A549 (cell line): ENCODE data around the gene TXNRD2. TPM values are rescaled to one million over a fixed set of nuclear protein-coding genes. Genes with fewer than 3 reads are reported as not detected.
"Not testable (repeated sequence)": the region's sequence is repeated elsewhere in the genome, so short reads cannot be mapped to it uniquely, and the experiment has no call there.

Experiments used
- ATAC-seq, 2 experiments: fragments of 200-7000 bp in 1 of 2; fragments of >200 bp in 1 of 2; cut with Nextera tagmentation in 1 of 2; cut with Tn5 transposase in 1 of 2; 3 replicates each; pipeline versions ENCODE4 v1.8.0 to v1.9.1; 2018 to 2020; ENCODE audit warnings: mild to moderate bottlenecking in 1 of 2, moderate library complexity in 1 of 2
- CTCF ChIA-PET: fragments of 300-600 bp; sonication (Branson Sonifier 250); formaldehyde crosslinking; extraction: SDS; loops from one replicate; lab custom pipeline; 2021; ENCODE audit warnings: antibody characterized with exemption, inconsistent platforms; lab: Yijun Ruan, JAX
- POLR2A ChIA-PET: fragments of 350-600 bp; formaldehyde crosslinking; extraction: SDS; loops from one replicate; lab custom pipeline; 2021; ENCODE audit warnings: antibody characterized with exemption, inconsistent platforms; lab: Yijun Ruan, JAX
- DNase-seq, 2 experiments: peaks; one replicate each; pipeline versions ENCODE4 v3.0.0 to v3.0.0-alpha.2; 2011 to 2016; ENCODE audit warnings: low read depth in 1 of 2, low spot score in 1 of 2
- FAIRE-seq: peaks from 2 replicates; lab custom pipeline; 2011; peaks lifted over from hg19 to GRCh38; lab: Jason Lieb, UNC
- H3K27ac ChIP-seq, 2 experiments: fragments of >200 bp; sonication (Bioruptor Twin); formaldehyde crosslinking; 3 replicates each; pipeline ENCODE4 v1.5.1; 2016 to 2017
- H3K4me1 ChIP-seq: fragments of >200 bp; sonication (Bioruptor Twin); formaldehyde crosslinking; 3 replicates; pipeline ENCODE4 v1.6.1; 2016
- H3K4me2 ChIP-seq: fragments of >200 bp; sonication (Bioruptor Twin); formaldehyde crosslinking; 3 replicates; pipeline ENCODE4 v1.6.1; 2016
- H3K4me3 ChIP-seq: fragments of >200 bp; sonication (Bioruptor Twin); formaldehyde crosslinking; 3 replicates; pipeline ENCODE4 v1.5.1; 2016
- H3K9me3 ChIP-seq: fragments of >200 bp; sonication (Bioruptor Twin); formaldehyde crosslinking; 3 replicates; pipeline ENCODE4 v1.6.1; 2016
- CBX8 ChIP-seq: fragments of 200-600 bp; sonication (generic); IDR thresholded peaks from 2 replicates; pipeline ENCODE4 v1.6.1; 2016
- EHF ChIP-seq: fragments of 250-450 bp; sonication (Bioruptor Pico); IDR thresholded peaks from 2 replicates; pipeline ENCODE4 v1.5.0; 2020; ENCODE audit warnings: mild to moderate bottlenecking
- ESRRA ChIP-seq: fragments of 150-350 bp; IDR thresholded peaks from 2 replicates; pipeline ENCODE4 v1.6.1; 2014; ENCODE audit warnings: mild to moderate bottlenecking, low read length, borderline replicate concordance
- FOXS1 ChIP-seq: fragments of 250-450 bp; sonication (Bioruptor Pico); IDR thresholded peaks from 2 replicates; pipeline ENCODE4 v1.5.0; 2020; ENCODE audit warnings: mild to moderate bottlenecking, moderate library complexity
- GATA3 ChIP-seq: IDR thresholded peaks from 2 replicates; pipeline ENCODE4 v1.6.1; 2012; ENCODE audit warnings: borderline replicate concordance
- HDAC2 ChIP-seq: fragments of 200-600 bp; sonication (generic); IDR thresholded peaks from 2 replicates; pipeline ENCODE4 v1.6.1; 2016
- HOXA7 ChIP-seq: fragments of 250-450 bp; sonication (Bioruptor Pico); IDR thresholded peaks from 2 replicates; pipeline ENCODE4 v1.5.0; 2020; ENCODE audit warnings: mild to moderate bottlenecking, moderate library complexity
- HOXB13 ChIP-seq: fragments of 250-450 bp; sonication (Bioruptor Pico); IDR thresholded peaks from 2 replicates; pipeline ENCODE4 v1.5.0; 2020; ENCODE audit warnings: low read depth, mild to moderate bottlenecking, moderate library complexity
- HOXB5 ChIP-seq: fragments of 250-450 bp; sonication (Bioruptor Pico); IDR thresholded peaks from 2 replicates; pipeline ENCODE4 v1.5.0; 2020; ENCODE audit warnings: mild to moderate bottlenecking, moderate library complexity
- JUN ChIP-seq, 2 experiments: fragments of >200 bp; sonication (Bioruptor Twin); formaldehyde crosslinking; IDR thresholded peaks; 2 replicates in 1 of 2; 3 replicates in 1 of 2; pipeline ENCODE4 v1.6.1; 2016 to 2017
- JUNB ChIP-seq: fragments of >200 bp; sonication (Bioruptor Twin); formaldehyde crosslinking; IDR thresholded peaks from 2 replicates; pipeline ENCODE4 v1.6.1; 2016
- KDM1A ChIP-seq: fragments of 200-600 bp; sonication (generic); IDR thresholded peaks from 2 replicates; pipeline ENCODE4 v1.6.1; 2016; ENCODE audit warnings: low read depth, mild to moderate bottlenecking
- MAZ ChIP-seq: fragments of 150-350 bp; IDR thresholded peaks from 2 replicates; pipeline ENCODE4 v1.6.1; 2014; ENCODE audit warnings: antibody characterized with exemption, low read depth, low read length, borderline replicate concordance
- MYC ChIP-seq: IDR thresholded peaks from 2 replicates; pipeline ENCODE4 v1.6.1; 2012; ENCODE audit warnings: mild to moderate bottlenecking, inconsistent platforms, low read length, improper control_type of control experiment, borderline replicate concordance
- NR3C1 ChIP-seq: fragments of >200 bp; sonication (Bioruptor Twin); formaldehyde crosslinking; IDR thresholded peaks from 3 replicates; pipeline ENCODE4 v1.6.1; 2017
- POLR2A ChIP-seq: IDR thresholded peaks from 2 replicates; pipeline ENCODE4 v1.6.1; 2012; ENCODE audit warnings: mild to moderate bottlenecking, low read length
- RAD21 ChIP-seq, 2 experiments: fragments of >200 bp in 1 of 2; sonication (Bioruptor Twin) in 1 of 2; formaldehyde crosslinking in 1 of 2; IDR thresholded peaks in 1 of 2; conservative IDR thresholded peaks in 1 of 2; 2 replicates in 1 of 2; 3 replicates in 1 of 2; pipeline ENCODE4 v1.6.1; 2012 to 2018; ENCODE audit warnings: inconsistent platforms in 1 of 2
- RCOR1 ChIP-seq: fragments of 150-350 bp; IDR thresholded peaks from 2 replicates; pipeline ENCODE4 v1.6.1; 2014; ENCODE audit warnings: antibody characterized with exemption, low read length, low read depth
- RNF2 ChIP-seq: fragments of 200-600 bp; sonication (generic); IDR thresholded peaks from 2 replicates; pipeline ENCODE4 v1.6.1; 2016; ENCODE audit warnings: low read depth, mild to moderate bottlenecking, antibody characterized with exemption, moderate library complexity, borderline replicate concordance
- ZC3H11A ChIP-seq: fragments of 450-650 bp; IDR thresholded peaks from 2 replicates; pipeline ENCODE4 v1.6.1; 2014; ENCODE audit warnings: antibody characterized with exemption, mild to moderate bottlenecking
- ZNF302 ChIP-seq: fragments of 250-450 bp; sonication (Bioruptor Pico); IDR thresholded peaks from 2 replicates; pipeline ENCODE4 v1.9.0; 2021; ENCODE audit warnings: inconsistent platforms, mild to moderate bottlenecking, moderate library complexity
- ZSCAN20 ChIP-seq: fragments of 250-450 bp; sonication (Bioruptor Pico); IDR thresholded peaks from 2 replicates; pipeline ENCODE4 v1.8.0; 2022; ENCODE audit warnings: mild to moderate bottlenecking, moderate library complexity
- WGBS: methylation state at CpG from one replicate; pipeline ENCODE4 v1.1.6; 2017; ENCODE audit errors: missing lambda C conversion rate; 5-methylcytosine and 5-hydroxymethylcytosine counted together
- polyA plus RNA-seq, 4 experiments: library from polyadenylated mRNA; depleted of rRNA in 3 of 4; stranded (reverse); fragments of >200 nt; fragmentation: RNase III in 1 of 4; extraction: RNeasy Plus Mini Kit Qiagen cat#74134 plus additional on column Dnase treatment in 1 of 4; gene quantifications; 2 replicates in 3 of 4; 3 replicates in 1 of 4; pipeline ENCODE4 v1.2.3, GENCODE V29; 2011 to 2017
- TF ChIP-seq, protein P1 (sequence below): fragments of >200 bp; sonication (Bioruptor Twin); formaldehyde crosslinking; IDR thresholded peaks from 2 replicates; pipeline ENCODE4 v1.6.1; 2016
- TF ChIP-seq, protein P2 (sequence below): fragments of 250-450 bp; sonication (Bioruptor Pico); IDR thresholded peaks from 2 replicates; pipeline ENCODE4 v1.5.0; 2020; ENCODE audit warnings: low read depth, mild to moderate bottlenecking, moderate library complexity
- TF ChIP-seq, protein P3 (sequence below): fragments of 200-600 bp; sonication (generic); IDR thresholded peaks from 2 replicates; pipeline ENCODE4 v1.6.1; 2016; ENCODE audit warnings: antibody characterized with exemption, mild to moderate bottlenecking, moderate library complexity
- TF ChIP-seq, protein P4 (sequence below): fragments of 150-350 bp; IDR thresholded peaks from 2 replicates; pipeline ENCODE4 v1.6.1; 2014; ENCODE audit warnings: low read depth, mild to moderate bottlenecking, low read length
- TF ChIP-seq, protein P5 (sequence below): fragments of 250-450 bp; sonication (Bioruptor Pico); IDR thresholded peaks from 2 replicates; pipeline ENCODE4 v1.5.0; 2021; ENCODE audit warnings: mild to moderate bottlenecking, moderate library complexity, borderline replicate concordance

TXNRD2 gene
- polyA plus RNA-seq, 2 of the 4 experiments (the other 2 are of a cell fraction): 16.3 to 25.6 TPM

DNA sequence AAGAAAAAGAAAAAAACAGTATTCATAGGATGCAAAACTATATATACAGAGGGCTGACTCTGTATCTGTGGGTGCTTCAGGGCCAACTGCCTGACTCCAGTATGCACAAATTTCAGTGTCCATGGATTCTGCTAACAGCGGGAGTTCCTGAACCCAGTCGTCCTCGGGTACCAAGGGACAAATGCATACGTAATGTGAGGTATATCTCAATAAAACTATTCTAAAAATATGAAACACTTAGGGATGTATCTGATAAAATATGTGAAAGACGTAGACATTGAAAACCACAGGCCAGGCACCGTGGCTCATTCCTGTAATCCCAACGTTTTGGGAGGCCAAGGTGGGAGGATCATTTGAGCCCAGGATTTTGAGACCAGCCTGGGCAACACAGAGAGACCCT is 13.9 kb downstream of the TXNRD2 start:
- ChIA-PET POLR2A (no interaction called here), CTCF (no interaction called here)
- Histone ChIP-seq H3K4me2 (no peak overlapping the region), H3K4me3 (no peak overlapping the region), H3K9me3 (no peaks in the 10 kb centered on the region), H3K4me1 (no peaks in the 10 kb centered on the region), H3K27ac (no peak overlapping the region)
- WGBS: 86% methylated on average over 7 of the region's 7 CpGs
- DNase-seq (no peak), ATAC-seq (no peak), FAIRE-seq (no peak)
- TF ChIP-seq, protein P1, sequence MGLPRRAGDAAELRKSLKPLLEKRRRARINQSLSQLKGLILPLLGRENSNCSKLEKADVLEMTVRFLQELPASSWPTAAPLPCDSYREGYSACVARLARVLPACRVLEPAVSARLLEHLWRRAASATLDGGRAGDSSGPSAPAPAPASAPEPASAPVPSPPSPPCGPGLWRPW: no peak
- TF ChIP-seq ZNF302 (CRISPR knock-in tag): no peak
- TF ChIP-seq HOXB13 (CRISPR knock-in tag): no peak
- TF ChIP-seq RCOR1: no peak
- no peak for TF ChIP-seq HOXA7
- TF ChIP-seq NR3C1: no peak
- no peak for TF ChIP-seq KDM1A
- TF ChIP-seq RAD21 (conservative IDR thresholded peaks at IDR 0.05 in 1 of 2, IDR thresholded peaks at IDR 0.05 in 1 of 2): no peak
- TF ChIP-seq ZSCAN20: no peak
- no peak for TF ChIP-seq ESRRA
- no peak for TF ChIP-seq JUNB
- no peak for TF ChIP-seq GATA3
- TF ChIP-seq POLR2A: no peak
- TF ChIP-seq ZC3H11A: no peak
- TF ChIP-seq HOXB5: no peak

DNA sequence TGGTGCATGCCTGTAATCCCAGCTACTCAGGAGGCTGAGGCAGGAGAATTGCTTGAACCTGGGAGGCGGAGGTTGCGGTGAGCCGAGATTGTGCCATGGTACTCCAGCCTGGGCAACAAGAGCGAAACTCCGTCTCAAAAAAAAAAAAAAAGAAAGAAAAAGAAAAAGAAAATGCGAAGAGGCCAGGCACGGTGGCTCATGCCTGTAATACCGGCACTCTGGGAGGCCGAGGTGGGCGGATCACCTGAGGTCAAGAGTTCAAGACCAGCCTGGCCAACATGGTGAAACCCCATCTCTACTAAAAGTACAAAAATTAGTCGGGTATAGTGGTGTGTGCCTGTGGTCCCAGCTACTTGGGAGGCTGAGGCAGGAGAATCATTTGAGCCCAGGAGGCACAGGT is 15.6 kb downstream of the TXNRD2 start:
- ATAC-seq, POLR2A ChIA-PET, H3K4me1 ChIP-seq, FAIRE-seq, DNase-seq, H3K4me3 ChIP-seq, H3K9me3 ChIP-seq, H3K27ac ChIP-seq, H3K4me2 ChIP-seq: not testable (repeated sequence)
- 78% methylated on average over 11 of the region's 11 CpGs for WGBS
- CTCF ChIA-PET: interaction anchor here (1.3 to 2.4 kb wide), 2 partner anchors 15 to 195 kb away, joined by 5 to 15 read pairs; no protein-coding TSS in a partner anchor

DNA sequence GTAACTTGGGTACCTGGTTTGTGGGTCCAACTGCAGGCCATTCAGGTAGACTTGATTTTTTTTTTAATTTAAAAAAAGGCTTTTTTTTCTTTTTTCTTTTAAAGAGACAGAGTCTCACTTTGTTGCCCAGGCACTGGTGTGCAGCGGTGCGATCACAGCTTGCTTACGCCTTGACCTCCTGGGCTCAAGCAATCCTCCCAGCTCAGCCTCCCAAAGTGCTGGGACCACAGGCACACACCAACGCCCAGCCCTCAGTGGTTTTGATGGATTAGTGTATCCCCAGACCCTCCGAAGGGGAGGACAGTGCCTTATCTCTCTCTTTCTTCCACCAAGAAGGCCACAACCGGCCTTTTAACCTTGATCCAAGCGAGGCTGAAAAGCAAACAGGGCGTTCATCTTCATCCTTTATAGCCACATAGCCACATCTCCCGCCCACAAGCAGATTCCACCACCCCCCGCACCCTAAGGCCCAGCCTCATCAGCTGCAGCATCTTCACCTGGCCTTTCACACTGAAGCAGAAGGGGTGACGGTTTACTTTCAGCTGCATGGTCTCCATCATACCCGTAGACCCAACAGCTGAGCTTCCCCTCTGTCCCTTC is 17.6 kb downstream of the TXNRD2 start:
- Histone ChIP-seq H3K4me2 (no peak overlapping the region), H3K9me3 (no peaks in the 10 kb centered on the region), H3K27ac (no peak overlapping the region), H3K4me3 (no peak overlapping the region), H3K4me1 (no peaks in the 10 kb centered on the region)
- ChIA-PET CTCF (interaction anchor here (0.6 to 1.8 kb wide), 2 partner anchors 10 to 193 kb away, joined by 3 to 6 read pairs; no protein-coding TSS in a partner anchor), POLR2A (interaction anchor here (0.6 kb wide), 1 partner anchor 14 kb away, joined by 8 read pairs; no protein-coding TSS in a partner anchor)
- ATAC-seq (no peak), FAIRE-seq (no peak), DNase-seq (no peak)
- WGBS: 86% methylated on average over 12 of the region's 12 CpGs
- TF ChIP-seq HOXB5 (no peak), MYC (no peak), JUN (IDR thresholded peaks at IDR 0.05) (no peak), MAZ (no peak), ZSCAN20 (no peak), CBX8 (no peak), FOXS1 (CRISPR knock-in tag) (no peak), RNF2 (no peak), HDAC2 (no peak), EHF (CRISPR knock-in tag) (no peak), GATA3 (no peak)
- TF ChIP-seq, protein P2, sequence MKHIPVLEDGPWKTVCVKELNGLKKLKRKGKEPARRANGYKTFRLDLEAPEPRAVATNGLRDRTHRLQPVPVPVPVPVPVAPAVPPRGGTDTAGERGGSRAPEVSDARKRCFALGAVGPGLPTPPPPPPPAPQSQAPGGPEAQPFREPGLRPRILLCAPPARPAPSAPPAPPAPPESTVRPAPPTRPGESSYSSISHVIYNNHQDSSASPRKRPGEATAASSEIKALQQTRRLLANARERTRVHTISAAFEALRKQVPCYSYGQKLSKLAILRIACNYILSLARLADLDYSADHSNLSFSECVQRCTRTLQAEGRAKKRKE: no peak
- TF ChIP-seq, protein P3, sequence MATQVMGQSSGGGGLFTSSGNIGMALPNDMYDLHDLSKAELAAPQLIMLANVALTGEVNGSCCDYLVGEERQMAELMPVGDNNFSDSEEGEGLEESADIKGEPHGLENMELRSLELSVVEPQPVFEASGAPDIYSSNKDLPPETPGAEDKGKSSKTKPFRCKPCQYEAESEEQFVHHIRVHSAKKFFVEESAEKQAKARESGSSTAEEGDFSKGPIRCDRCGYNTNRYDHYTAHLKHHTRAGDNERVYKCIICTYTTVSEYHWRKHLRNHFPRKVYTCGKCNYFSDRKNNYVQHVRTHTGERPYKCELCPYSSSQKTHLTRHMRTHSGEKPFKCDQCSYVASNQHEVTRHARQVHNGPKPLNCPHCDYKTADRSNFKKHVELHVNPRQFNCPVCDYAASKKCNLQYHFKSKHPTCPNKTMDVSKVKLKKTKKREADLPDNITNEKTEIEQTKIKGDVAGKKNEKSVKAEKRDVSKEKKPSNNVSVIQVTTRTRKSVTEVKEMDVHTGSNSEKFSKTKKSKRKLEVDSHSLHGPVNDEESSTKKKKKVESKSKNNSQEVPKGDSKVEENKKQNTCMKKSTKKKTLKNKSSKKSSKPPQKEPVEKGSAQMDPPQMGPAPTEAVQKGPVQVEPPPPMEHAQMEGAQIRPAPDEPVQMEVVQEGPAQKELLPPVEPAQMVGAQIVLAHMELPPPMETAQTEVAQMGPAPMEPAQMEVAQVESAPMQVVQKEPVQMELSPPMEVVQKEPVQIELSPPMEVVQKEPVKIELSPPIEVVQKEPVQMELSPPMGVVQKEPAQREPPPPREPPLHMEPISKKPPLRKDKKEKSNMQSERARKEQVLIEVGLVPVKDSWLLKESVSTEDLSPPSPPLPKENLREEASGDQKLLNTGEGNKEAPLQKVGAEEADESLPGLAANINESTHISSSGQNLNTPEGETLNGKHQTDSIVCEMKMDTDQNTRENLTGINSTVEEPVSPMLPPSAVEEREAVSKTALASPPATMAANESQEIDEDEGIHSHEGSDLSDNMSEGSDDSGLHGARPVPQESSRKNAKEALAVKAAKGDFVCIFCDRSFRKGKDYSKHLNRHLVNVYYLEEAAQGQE: no peak
- TF ChIP-seq, protein P4, sequence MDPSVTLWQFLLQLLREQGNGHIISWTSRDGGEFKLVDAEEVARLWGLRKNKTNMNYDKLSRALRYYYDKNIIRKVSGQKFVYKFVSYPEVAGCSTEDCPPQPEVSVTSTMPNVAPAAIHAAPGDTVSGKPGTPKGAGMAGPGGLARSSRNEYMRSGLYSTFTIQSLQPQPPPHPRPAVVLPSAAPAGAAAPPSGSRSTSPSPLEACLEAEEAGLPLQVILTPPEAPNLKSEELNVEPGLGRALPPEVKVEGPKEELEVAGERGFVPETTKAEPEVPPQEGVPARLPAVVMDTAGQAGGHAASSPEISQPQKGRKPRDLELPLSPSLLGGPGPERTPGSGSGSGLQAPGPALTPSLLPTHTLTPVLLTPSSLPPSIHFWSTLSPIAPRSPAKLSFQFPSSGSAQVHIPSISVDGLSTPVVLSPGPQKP: no peak
- TF ChIP-seq, protein P1: no peak
- TF ChIP-seq, protein P5, sequence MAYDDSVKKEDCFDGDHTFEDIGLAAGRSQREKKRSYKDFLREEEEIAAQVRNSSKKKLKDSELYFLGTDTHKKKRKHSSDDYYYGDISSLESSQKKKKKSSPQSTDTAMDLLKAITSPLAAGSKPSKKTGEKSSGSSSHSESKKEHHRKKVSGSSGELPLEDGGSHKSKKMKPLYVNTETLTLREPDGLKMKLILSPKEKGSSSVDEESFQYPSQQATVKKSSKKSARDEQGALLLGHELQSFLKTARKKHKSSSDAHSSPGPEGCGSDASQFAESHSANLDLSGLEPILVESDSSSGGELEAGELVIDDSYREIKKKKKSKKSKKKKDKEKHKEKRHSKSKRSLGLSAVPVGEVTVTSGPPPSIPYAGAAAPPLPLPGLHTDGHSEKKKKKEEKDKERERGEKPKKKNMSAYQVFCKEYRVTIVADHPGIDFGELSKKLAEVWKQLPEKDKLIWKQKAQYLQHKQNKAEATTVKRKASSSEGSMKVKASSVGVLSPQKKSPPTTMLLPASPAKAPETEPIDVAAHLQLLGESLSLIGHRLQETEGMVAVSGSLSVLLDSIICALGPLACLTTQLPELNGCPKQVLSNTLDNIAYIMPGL (CRISPR knock-in tag): no peak
